HG02588 (cell line): Measurements from ENCODE around the gene MYO7A.

Source experiments
- ATAC-seq: cut with Tn5 transposase; IDR thresholded peaks from one replicate; pipeline ENCODE4 v1.9.1; 2021; ENCODE audit warnings: mild to moderate bottlenecking, moderate library complexity; ENCODE audit not compliant: unreplicated experiment

The MYO7A gene

GRCh38 chr11:77144196-77144856 lies 16.3 kb downstream of the MYO7A start:
- no peak for ATAC-seq

- no peak for ATAC-seq
Observed at GRCh38 chr11:77144857-77145428, 16.9 kb downstream of the MYO7A start.

- no peak for ATAC-seq
Observed at GRCh38 chr11:77146261-77147035, 18.4 kb downstream of the MYO7A start.

GRCh38 chr11:77147036-77147315 lies 18.9 kb downstream of the MYO7A start:
- no peak for ATAC-seq

- ATAC-seq: no peak
Observed at GRCh38 chr11:77147668-77148321, 19.7 kb downstream of the MYO7A start.

GRCh38 chr11:77148963-77149715 lies 21.1 kb downstream of the MYO7A start:
- no peak for ATAC-seq

GRCh38 chr11:77149716-77150392 lies 21.8 kb downstream of the MYO7A start:
- no peak for ATAC-seq

GRCh38 chr11:77150836-77151235 lies 22.8 kb downstream of the MYO7A start:
- ATAC-seq: no peak

GRCh38 chr11:77151804-77152509 lies 23.9 kb downstream of the MYO7A start:
- no peak for ATAC-seq

- no peak for ATAC-seq
Observed at GRCh38 chr11:77152846-77153245, 24.8 kb downstream of the MYO7A start.

- ATAC-seq: no peak
Observed at GRCh38 chr11:77153276-77154185, 25.5 kb downstream of the MYO7A start.

- no peak for ATAC-seq
Observed at GRCh38 chr11:77154381-77155081, 26.5 kb downstream of the MYO7A start.

- no peak for ATAC-seq
Observed at GRCh38 chr11:77155082-77155475, 27.0 kb downstream of the MYO7A start.

GRCh38 chr11:77155556-77156130 lies 27.6 kb downstream of the MYO7A start:
- ATAC-seq: no peak

GRCh38 chr11:77156396-77157195 lies 28.6 kb downstream of the MYO7A start:
- ATAC-seq: no peak

- no peak for ATAC-seq
Observed at GRCh38 chr11:77158041-77158695, 30.1 kb downstream of the MYO7A start.
